Activated CD4-positive, alpha-beta T cell treated with anti-CD3 and anti-CD28 coated beads, Interleukin-2, amount 50 U/mL, for 1 hour (primary cell): ENCODE measurements around the gene FAM168B.

ENCODE experiments used
- DNase-seq: peaks from one replicate; pipeline ENCODE4 v3.0.0-alpha.2; 2020

FAM168B gene

DNA sequence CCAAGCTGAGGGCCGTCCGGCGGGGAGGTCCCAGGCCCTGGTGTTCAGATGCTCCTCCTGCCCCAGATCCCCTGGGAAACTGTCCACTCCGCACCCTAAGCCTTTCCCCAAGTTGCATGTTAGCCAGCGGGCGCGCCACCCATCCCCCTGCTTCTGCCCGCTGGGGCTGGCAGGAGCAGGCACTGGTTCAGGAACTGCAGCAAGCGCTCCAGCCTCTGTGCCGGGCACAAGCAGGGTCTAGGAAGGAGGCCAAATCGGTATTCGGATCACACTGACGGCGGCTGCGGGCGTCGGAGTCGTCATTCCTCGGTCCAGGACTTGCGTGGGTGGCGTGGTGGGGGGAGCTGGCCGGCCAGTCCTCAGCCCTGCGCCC is 53.7 kb downstream of the FAM168B start:
- no peak for DNase-seq

DNA sequence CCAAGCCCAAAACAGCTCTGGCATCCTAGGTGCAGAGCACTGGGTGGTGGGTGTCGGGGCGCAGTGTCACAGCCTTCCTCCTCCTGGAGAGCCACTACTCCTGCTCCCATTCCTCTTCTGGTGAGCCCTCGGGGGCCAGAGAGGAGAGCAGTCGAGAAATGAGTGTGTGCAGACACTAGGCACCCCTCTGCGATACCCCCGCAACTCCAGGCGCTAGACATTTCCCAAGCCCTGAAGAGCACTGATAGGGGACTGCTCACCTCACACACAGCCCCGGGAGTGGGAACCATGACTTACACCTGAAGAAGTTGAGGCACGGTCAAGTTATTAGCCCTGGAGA is 54.2 kb downstream of the FAM168B start:
- DNase-seq, result no peak

DNA sequence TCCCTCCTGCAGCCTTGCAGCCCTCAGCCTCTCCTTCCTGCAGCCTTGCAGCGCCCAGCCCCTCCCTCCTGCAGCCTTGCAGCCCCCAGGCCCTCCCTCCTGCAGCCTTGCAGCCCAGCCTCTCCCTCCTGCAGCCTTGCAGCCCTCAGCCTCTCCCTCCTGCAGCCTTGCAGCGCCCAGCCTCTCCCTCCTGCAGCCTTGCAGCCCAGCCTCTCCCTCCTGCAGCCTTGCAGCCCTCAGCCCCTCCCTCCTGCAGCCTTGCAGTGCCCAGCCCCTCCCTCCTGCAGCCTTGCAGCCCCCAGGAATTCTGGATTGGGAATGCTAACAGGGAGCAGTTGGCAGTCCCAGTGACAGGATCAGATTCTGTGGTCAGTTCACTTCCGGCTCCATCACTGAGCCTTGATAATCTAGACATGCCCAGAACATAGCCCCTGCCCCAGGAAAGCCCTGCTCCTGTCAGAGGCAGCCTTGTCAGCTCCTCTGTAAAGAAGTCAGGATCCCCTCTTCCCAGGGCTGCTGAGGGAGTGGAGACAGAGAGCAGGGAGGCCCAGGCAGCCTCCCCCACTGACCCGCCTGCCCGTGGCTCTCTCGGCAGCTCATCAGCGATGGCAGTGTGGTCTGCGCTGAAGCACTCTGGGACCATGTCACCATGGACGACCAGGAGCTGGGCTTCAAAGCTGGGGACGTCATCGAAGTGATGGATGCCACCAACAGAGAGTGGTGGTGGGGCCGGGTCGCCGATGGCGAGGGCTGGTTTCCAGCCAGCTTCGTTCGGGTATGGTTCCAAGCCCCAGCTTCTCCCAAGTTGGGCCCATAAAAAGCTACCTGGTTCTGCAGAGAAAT is 54.8 kb downstream of the FAM168B start:
- no peak for DNase-seq

DNA sequence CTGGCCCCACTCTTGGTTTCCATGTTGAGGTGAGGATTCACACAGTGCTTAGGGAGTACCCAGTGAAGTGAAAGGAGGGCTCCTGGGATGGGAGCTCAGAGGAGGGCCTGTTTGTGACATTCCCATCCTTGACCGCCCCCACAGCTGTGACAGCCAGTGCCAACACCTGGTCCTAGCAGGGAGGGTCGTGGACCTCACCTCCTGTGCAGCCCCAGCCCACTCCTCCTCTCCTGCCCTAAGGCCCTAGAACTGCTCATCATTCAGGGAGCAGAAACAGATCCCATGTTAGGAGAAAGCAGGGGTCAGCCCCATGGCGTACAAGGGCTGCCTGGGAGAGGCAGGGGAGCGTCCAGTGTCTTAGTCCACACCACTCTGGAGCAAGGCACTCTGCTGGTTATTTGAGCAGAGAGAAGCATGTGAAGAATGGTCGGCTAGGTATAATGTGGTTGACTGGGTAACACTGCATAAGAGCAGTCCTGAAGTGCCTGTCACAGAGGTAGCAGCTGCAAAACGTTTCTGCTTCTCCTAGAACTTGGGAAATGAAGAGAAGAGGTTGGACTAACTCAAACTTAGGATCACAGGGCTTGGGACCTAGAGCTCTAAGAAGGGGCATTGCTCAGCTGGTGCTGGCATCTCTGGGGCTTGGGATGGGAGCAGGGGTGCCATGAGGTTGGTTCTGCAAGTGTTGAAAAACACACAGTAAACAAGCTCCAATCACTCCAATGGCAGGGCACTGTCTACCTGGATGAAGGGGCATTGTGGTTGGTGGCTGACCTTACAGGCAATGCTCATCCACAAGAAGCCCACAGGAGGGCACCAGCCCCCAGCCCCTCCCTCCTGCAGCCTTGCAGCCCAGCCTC is 55.6 kb downstream of the FAM168B start:
- no peak for DNase-seq

DNA sequence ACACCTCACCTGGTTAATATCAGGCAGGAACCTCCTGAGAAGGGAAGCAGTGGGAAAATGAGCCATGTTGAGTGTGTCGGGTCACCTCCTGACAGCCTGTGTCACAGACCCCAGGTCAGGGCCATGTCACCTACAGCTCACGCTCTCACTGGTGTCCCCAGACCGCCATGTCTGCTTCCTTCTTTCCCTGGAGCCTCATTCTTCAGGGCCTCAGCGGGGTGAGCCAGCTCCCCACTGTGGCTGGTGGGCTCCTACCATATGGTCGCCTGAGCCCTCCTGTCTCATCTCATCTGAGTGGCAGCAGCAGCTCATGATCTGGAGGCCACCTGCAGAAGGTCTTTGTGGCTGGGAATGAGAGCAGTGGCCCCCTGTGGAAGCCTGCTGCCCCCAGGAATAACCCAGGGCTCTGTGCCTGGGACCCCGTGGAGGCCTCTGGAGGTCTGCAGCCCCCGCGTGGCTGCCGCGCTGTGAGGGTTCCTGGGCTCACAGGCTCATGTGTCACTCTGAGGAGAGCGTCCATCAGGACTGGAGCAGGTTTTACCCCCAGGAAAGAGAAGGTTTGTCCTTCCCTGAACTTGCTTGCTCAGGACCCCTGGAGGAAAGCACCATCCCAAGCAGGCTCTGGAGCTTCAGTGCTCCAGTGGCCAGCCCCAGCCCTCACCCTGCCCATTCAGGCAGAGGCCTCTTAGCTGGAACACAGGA is 56.4 kb downstream of the FAM168B start:
- DNase-seq, result no peak

DNA sequence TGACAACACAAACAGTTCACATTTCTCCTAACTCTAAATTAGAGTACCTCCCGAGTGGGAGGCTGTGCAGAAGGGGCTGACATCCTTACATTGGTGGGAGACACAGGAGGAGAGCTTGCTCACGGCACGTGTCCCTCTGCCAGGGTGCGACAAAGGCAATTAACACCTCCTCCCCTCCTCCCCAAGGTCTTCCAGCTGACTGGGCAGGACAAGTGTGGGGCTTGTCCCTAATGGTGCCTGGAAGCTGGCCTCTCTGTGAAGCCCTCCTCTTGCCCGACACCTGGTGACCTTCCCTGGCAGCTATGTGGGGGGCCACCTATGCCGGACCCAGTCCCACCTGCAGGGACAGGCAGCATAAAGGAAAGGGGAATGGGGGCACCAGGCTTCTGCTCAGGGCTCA is 57.0 kb downstream of the FAM168B start:
- no peak for DNase-seq

DNA sequence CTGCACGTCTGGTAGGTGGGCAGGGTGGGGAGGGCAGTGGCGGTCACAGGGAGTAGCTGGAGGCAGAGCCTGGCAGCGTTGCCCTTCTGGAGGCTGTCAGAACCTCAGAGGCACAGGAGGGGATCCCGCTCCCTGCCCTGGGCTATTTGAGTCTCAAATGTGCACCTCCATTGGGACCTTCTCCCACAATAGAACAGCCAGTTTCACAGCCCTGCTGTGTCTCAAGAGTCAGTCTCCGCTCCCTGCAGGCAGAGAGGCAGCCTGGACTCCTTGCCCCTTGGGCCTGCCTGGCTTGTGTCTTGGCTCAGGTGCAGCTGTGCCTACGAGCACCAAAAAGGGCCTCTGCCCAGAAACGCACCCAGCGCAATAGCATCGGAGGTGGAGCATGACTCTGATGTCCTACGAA is 57.4 kb downstream of the FAM168B start:
- DNase-seq, result no peak

DNA sequence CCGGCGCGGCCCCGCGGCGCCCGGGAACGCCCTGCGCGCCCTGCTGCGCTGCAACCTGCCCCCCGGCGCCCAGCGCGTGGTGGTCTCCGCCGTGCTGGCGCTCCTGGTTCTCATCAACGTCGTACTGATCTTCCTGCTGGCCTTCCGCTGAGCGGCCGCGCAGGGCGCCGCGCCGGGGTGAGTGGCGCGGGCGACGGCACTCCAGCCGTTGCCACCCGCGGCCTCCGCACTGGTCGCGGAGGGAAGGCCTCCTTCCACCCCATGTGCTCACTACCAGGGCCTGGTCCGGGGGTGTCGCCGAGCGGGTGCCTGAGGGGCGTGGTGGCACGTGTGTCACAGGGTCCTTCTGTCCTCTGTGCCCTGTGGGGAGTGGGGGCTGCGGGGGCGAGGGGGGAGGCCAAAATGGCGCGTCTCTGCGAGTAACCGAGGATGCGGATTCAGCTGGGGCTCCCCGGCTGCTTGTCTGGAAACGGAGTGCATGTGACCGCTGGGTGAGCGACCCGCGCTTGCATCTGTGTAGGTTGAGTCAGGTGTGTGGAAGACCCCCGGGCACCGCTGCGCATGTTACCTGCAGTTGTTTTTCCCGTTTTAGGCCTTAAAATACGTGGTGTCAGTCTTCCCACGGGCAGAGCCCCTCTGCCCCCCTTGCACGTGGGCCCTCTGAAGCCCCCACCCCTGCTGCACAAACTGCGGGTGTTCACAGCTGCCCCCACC is 58.0 kb downstream of the FAM168B start:
- DNase-seq, result no peak

DNA sequence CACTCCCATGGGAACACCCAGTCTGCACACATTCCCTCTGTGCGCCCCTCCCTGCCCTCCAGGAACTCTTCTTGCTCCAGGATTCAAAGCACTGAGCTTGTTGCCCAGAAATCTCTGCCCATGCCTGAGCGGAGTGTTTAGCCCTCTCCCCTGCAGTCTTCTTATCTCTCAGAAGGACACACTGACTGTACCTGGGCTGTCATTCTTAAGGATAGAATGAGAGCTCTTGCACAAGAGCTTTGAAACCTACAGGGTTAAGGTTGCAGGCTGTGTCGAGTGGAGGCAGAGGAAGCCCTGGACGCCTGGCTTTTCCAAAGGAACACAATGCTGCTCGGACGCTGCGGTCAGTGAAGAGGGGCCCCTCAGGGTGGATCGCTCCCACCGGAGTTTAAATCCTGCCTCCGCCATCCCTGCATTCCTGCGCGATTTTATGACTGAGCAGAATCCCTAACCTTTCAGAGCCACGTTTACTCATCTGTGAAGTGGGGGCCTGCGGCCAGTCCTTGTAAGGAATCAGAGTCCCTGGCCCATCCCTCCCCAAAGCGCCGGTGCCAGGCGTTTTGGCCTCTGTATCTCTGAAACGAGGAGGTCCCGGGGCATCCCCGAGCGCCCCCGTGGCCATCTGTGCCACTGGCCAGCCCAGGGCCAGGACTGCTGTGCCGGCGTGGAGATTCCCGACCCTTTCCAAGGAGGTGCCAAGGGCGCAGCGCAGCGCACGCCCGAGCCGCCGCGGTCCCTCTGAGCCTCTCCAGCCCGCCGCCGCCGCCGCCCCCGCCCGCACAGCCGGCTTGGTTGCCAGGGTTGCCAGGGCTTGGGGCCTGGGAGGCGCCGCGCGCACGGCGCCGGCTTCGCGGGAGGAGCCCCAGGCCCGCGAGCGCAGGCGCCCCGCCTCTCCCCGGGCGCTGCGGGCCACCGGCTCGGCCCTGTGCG is 58.9 kb downstream of the FAM168B start:
- no peak for DNase-seq

DNA sequence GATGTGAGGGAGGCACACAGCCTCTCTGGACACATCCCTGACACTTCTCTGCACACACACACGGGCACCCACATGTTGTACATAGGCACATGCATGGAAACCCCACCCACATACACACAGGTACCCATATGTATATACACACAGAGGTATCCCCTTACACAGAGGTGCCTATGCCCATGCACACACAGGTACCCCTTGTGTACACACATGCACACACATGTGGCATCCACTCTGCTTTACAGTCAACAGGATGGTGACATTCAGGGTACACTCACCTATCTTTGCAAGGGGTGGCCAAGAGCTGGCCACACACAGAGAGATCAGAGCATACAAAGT is 59.5 kb downstream of the FAM168B start:
- no peak for DNase-seq

DNA sequence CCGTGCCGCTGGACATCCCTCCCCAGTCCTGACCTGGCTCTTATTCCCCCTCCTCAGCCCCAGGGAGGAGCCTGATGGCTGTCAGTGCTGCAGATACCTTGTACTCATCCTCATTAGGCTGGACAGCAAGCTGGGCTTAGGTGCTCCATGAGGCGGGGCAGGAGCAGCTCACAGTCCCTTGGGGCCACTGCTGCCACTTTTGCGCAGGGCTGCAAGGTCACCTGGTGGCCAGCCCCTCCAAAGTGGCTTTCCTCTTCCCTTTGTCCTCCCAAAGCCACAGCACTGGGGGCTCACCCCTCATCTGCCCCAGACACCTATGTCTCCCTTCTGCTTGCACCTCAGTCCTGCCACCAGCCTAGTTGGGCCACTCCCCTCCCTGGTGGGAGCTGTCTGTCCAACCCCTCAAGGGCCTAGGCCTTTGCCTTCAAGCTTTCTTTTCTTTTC is 60.8 kb downstream of the FAM168B start:
- DNase-seq, result no peak

DNA sequence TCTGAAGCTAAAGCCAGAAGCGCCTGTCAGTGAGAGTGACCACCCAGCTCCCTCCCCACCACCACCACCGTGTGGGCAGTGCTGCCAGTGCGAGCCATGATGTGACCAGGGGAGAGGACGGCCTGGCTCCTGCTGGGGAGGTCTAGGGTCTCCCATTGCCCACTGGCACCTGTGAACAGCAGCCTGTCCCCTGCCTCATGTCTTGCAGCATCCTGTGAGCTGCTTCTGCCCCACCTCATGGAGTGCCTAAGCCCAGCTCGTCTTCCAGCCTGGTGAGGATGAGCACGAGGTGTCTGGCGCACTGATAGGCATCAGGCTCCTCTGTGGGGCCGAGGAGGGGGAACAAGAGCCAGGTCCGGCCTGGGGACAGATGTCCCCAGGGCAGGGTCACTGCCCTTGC is 61.4 kb downstream of the FAM168B start:
- no peak for DNase-seq

DNA sequence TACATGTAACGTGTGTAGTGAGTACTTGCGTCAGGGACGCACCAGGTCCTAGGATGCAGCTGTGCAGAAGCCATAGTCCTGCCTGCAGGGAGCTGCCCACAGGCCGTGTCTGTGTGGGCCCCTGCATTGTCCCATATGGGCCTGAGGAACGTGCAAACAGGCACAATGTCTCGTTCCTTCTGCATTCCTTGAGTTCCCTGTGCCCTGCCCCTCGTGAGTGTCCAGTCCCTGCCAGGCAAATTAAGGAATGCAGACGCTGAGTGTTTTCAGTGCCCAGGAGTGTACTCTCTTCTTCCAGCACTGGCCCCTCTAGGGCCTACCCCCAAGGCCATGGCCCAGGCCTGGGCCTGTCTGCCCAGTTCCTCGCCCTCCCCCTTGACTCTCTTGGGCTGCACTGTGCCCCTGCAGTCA is 61.8 kb downstream of the FAM168B start:
- DNase-seq, result no peak

DNA sequence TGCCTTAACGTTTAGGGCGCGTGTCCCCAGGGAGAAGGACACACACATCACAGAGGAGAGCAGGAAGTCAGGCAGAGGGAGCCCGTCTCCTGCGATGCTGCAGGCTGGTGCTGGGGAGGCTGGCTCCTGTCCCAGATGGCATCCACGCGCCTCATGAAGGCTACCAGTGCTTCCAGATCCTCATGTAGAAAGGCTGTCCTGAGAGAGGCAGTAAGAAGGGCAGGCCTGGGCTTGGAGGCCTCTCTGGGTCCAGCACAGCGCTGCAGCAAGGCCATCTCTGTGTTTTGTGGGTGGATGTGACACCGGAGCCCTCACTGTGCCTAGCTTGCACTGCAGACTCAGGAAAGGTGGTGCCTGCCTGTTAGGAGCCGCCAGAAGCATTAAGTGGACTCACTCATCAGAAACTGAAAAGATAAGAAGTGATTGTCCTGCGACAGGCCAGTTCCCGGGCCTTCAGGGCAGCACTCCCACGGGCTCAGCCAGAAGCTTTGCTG is 62.7 kb downstream of the FAM168B start:
- DNase-seq, result no peak

DNA sequence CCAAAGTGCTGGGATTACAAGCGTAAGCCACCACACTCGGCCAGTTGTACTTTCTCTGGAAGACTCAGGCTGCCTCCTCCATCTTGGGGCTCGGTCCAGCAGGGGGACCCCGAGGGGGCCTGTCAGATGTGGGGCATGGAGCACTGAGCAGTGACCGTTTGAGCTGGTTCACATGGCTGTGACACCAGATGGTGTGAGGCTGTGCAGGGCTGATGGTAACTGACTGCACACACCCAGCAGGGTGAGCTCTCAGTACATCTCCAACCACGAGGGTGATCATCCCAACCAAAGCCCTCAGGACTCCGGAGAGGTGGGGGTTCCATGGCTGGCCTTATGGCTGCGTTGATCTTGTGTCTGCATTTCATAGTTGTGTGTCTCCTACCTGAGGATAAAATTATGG is 63.4 kb downstream of the FAM168B start:
- DNase-seq, result no peak

DNA sequence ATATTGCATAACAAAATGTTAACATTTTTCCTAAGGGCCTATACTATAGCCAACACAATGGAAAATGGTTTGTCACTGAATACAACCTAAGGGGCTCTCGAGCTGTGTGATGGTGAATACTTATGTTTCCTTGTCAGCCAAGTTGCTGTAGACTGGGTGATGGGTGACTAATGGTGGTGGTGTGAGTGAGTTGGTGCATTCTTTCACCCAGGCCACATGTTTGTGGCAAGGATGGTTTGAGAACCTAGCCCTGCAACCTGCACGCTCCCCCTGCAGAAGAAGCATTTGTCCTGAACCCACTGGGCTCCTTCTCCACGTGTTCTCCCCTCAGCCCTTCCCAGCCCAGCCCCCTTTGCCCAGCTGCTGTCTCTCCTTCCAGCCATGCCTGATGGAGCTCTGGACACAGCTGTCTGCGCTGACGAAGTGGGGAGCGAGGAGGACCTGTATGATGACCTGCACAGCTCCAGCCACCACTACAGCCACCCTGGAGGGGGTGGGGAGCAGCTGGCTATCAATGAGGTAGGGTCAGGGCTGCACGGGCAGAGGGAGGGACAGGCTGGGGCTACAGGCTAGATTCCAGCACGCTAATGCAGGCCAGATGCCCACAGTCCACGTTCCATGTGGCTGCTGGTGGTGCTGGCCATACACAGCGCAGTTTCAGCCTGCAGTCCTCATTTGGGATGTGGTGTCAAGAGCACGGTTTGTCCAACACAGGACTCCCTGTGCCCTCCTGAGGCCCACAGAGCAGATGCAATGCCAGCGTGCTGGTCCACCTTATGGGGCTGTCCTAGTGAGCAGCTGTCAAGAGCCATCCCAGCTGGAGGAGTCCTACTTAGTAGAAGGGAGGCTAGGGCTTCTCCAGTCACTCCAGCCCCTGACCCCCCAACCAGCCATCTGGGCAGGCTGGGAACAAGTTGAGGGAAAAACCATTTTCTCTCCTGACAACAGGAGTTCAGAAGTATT is 65.4 kb downstream of the FAM168B start:
- DNase-seq, result no peak

DNA sequence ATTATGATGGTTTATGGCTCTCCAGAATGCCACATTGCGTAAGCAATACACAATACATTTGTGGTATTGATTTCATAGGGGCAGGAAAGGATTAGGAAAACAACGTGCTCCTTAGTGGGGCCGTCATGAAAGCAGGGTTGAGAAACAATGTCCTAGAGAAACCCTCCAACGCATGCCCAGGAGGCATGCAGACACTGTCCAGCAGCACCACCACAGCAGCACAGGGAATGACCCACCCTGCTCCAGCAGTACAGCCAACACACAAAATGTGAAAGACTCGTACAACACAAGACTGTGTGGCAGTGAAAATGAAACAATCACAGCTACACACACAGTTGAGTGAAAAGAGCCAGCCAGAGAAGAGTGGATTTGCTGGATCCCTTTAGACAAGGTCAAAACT is 66.3 kb downstream of the FAM168B start:
- DNase-seq, result no peak

DNA sequence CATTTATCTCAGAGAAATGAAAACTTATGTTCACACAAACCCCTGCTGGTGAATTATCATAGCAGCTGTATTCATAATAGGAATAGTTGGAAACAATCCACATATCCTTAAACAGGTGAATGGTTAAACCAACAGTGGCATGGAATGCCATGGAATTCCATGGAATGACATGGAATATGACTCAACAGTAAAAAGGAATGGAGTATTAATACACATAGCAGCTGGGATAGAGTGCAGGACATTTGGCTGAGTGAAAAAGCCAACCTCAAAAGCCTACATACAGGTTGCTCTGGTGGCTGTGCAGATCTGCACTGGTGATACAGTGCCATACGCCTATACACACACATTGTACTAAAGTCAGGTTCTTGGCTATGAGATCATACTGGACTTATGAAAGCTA is 69.5 kb downstream of the FAM168B start:
- DNase-seq, result no peak

DNA sequence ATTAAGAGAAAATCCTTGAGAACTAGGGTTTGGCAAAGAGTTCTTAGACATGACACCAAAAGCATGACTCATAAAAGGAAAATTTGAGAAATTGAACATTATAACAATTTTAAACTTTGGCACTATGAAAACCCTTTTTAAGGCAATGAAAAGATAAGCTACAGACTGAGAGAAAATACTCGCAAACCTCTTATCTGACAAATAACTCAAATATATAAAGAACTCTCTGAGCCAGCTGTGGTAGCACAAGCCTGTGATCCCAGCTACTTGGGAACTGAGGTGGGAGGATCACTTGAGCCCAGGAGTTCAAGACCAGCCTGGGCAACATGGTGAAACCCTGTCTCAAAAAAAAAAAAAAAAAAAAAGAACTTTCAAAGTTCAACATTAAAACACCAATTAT is 70.5 kb downstream of the FAM168B start:
- DNase-seq, result no peak
